HG03378 (cell line): ENCODE results near the gene ACOT7.
"Not testable (repeated sequence)": the region's sequence is repeated elsewhere in the genome, so short reads cannot be mapped to it uniquely, and the experiment has no call there.

ENCODE experiments used
- ATAC-seq: cut with Tn5 transposase; IDR thresholded peaks from one replicate; pipeline ENCODE4 v1.9.1; 2021; ENCODE audit warnings: mild to moderate bottlenecking, moderate library complexity; ENCODE audit not compliant: unreplicated experiment

ACOT7 gene

DNA sequence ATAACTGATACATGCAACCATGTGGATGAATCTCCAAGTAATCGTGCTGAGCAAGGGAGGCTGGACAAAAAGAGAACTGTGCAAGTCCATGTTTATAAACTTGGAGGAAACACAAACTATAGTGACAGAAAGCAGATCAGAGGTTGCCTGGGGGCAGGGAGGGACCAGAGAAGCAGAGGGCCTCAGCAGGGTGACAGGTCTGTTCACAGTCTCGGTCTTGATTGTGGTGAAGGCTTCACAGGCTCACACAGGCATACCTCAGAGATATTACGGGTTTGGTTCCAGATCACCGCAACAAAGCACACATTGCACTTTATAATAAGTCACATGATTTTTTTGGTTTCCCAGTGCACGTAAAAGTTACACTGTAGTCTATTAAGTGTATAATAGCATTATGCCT, 28.5 kb downstream of the ACOT7 start:
- ATAC-seq, result no peak

DNA sequence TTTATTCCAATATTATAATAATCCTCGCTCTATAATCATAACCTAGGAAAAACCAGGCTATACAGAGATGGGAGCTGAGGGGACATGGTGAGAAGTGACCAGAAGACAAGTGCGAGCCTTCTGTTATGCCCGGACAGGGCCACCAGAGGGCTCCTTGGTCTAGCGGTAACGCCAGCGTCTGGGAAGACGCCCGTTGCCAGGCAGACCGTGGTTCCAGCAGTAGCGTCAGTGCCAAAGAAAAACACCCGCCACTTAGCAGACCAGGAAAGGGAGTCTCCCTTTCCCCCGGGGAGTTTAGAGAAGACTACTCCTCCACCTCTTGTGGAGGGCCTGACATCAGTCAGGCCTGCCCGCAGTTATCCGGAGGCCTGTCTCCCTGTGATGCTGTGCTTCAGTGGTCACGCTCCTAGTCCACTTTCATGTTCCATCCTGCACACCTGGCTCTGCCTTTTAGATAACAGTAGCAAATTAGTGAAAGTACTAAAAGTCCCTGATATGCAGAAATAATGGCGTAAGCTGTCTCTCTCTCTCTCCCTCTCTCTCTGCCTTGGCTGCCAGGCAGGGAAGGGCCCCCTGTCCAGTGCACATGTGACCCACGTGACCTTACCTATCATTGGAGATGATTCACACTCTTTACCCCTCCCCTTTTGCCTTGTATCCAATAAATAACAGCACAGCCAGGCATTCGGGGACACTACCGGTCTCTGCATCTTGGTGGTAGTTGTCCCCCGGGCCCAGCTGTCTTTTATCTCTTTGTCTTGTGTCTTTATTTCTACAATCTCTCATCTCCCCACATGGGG, 30.3 kb downstream of the ACOT7 start:
- ATAC-seq, result not testable (repeated sequence)

DNA sequence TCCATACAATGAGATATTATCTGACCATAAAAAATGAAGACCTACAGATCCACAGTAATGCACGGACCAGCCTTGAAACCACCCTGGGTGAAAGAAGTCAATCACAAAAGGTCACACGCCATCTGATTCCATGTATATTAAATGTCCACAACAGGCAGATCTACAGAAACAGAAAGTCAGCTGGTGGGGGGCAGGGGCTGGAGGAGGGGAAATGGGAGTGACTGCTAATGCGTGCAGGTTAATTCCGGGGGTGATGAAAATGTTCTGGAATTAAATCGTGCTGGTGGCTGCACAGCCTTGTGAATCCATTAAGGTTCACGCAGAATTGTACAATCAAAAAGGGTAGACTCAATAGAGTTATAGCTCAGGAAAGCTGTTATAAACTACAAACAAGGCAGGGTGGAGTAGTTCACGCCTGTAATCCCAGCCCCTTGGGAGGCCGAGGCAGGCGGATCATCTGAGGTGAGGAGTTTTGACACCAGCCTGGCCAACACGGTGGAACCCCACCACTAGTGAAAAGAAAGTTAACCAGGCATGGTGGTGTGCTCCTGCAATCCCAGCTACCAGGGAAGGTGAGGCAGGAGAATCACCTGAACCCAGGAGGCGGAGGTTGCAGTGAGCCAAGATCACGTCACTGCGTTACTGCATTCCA, 32.3 kb downstream of the ACOT7 start:
- no peak for ATAC-seq

DNA sequence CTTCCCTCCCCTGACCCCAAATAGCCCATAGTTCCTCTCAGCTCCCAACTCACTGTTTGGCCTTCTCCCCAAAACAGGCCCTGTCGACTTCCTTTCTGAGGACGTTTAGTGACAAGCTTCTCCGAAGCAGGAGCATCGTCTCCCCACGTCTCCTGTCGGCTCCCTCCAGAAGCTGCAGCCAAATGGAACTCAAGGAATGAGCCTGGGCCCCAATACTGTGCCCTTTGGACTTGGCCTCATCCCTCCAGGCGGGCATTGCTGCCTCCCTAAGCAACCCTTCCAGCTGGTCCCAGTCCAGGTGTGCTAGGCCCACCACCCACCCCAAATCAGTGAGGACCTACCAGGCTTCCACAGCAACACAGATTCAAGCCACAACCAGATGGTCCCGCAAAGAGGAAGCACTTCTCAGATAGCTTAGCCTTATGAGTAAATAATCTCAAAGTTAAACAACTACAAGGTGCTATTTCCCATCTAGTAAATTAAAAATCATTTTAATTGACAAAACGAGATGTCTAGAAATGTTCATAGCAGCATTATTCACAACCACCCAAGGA, 33.0 kb downstream of the ACOT7 start:
- ATAC-seq, result no peak

DNA sequence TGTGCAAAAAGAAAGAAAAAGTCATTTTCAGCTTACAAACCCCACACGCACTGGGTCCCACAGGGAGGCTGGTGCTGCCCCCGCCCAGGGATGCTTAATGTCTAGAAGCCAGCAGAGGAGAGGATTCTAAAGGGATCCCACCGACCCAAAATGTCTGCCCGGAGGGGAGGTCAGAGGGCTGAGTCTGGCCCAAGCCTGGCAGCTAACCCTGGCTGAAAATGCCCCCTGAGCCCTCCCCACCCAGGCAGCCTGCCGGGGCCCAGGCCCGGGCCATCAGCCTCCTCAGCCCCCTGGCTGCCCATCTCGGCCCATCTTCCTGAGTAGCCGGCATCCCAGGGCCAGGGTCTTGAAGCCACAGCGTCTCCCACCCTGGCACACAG, 33.5 kb downstream of the ACOT7 start:
- ATAC-seq, result no peak

DNA sequence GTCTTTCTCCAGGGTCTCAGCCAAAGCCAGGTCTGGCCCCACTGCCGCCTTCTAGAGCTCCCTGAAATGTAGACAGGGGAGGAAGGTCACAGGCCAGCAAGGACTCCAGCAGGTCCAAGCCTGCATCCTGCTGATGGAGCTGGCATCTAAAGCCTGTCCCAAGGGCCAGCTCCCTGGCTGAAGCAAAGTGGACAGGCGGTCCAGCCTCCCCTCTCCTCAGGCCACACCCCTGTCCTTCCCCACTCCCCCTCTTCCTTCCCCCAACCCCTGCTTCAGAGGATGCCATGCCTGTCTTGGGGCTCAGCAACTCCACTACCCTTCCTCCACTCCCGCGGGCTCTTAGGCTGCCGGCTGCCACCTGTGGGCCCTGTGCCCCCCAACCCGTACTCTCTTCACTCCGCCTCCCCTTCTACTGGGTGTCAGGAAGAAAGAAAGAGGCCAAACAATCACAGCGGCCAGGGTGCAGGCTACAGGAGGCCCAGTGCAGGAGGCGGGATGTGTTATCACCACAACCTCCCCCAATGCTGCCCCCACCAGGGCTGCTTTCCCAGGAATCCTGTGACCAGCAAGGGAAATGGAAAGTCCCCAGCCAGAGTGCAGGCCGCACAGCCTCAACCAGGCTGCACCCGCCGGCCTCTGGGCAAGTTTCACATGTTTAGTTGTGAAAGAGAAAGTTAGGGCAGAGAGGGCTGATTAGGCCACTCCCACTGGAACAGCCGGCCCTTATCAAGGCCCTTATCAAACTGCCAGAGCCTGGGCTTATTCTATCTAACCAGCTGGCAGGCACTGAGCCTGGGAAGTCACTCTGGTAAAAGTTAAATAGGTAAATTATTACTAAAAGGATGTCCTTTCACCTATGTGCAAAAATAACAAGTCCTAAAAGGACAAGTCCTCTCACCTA, 34.1 kb downstream of the ACOT7 start:
- peak; percentile 73 for ATAC-seq

DNA sequence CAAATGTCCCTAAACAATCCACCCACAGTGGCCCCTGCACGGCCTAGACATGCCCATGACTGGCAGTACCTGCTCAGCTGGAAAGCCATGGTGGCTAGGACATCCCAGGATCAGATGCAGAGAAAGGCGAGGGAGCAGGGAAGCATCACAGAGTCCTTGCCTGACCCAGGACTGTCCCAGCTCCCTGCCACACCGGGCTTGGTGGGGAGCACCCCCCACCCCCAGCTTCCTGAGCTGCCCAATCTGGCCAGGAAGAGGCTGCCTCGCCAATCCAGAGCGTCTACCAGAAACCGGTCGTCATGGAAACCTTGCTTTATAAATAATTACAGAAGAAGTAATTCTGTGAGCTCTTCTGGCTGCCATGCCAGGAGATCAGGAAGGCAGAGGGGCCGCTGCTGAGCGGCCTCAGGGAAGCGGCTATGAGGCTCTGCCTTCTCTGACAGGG, 34.8 kb downstream of the ACOT7 start:
- no peak for ATAC-seq

DNA sequence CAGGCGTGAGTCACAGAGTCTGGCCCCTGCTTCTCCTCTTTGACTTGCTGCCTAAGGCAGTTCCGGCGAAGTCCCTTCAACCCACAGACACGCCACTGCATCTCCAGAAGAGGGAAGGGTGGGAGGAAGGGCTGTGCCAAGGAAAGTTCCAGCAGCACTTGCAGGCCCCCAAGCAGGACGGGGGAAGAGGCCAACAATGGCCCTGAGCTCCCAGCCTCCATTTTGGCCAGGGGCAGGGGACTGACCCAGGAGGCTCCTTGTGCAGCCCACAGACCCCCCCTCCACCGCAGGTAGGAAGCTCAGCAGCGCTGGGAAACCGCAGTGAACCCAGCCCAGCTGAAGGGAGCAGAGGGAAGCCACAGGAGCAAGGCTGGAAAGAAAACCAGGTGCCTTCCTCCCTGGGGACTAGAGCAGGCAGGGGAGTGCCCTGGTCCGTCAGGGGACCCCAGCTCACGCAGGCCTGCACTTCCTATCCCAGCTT, 35.4 kb downstream of the ACOT7 start:
- ATAC-seq, result no peak

DNA sequence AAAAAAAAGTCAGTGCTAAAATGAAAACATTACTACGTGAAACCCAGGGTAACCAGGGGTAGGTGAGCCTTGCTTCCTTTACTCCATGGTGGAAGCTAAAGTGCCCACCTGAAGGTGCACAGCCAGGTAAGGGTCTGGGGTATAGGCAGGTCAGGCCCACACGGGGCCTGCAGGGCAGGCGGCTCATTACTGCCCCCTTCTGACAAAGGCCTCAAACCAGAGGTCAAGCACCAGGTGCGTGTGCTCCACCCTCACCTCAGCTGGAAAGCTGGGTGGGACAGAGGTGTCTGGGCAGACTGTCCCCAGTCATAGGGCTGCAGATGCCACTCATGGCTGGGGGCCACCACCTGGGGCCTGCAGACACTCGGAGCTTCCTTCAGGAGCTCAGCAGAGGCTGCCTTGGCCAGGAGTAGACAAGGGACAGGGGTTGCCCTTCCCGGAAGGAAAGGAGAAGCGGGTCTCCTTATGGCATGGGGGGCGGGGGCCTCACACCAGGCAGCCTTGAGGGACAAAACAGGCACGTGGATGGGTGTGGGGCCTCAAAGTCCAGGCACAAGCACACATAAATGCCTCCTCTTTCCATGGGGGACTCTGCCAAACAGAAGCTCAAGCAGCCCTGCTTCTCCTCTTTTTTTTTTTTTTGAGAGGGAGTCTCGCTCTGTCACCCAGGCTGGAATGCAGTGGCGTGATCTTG, 36.2 kb downstream of the ACOT7 start:
- no peak for ATAC-seq

DNA sequence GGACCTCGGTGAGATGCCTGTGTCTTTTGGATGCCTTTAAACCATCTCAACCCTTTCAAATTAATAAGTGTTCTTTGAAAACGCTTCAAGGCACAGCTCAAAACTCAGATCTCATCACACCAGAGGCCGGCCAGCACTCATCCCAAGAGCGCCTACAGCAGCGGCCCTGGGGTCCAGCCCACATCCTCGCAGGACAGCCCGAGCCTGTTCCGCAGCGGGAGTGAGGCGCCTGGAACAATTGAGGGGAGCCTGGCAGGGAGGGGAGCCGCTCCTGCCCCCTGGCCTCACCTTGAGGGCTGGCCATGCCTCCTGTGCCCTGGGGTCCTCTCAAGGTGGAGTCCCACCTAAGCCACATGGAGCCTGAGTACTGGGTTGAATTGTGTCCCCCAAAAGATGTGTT, 37.9 kb downstream of the ACOT7 start:
- no peak for ATAC-seq

DNA sequence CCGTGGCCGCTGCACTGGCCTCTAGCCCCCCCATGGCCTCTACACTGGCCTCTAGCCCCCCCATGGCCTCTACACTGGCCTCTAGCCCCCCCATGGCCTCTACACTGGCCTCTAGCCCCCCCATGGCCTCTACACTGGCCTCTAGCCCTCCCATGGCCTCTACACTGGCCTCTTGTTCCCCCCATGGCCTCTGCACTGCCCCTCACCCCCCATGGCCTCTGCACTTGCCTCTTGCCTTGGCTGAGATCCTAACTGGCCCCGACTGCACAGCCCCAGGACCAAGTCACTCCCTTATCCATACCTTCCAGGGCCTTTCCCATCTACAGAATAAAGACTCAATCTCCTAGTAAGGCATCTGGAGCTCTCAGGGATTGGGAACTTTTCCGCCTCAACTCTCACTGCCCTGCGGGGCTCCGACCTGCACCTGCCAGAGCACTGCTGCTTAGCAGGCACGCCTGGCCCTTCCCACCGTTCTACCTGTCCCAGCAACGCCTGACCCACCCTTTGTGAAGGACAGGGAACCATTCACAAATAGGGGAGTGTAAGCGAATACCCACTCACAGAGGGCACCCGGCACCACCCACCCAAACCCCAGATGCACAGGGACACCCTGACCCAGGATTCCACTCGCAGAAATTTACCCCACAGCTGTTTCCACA, 38.8 kb downstream of the ACOT7 start:
- ATAC-seq, result no peak

DNA sequence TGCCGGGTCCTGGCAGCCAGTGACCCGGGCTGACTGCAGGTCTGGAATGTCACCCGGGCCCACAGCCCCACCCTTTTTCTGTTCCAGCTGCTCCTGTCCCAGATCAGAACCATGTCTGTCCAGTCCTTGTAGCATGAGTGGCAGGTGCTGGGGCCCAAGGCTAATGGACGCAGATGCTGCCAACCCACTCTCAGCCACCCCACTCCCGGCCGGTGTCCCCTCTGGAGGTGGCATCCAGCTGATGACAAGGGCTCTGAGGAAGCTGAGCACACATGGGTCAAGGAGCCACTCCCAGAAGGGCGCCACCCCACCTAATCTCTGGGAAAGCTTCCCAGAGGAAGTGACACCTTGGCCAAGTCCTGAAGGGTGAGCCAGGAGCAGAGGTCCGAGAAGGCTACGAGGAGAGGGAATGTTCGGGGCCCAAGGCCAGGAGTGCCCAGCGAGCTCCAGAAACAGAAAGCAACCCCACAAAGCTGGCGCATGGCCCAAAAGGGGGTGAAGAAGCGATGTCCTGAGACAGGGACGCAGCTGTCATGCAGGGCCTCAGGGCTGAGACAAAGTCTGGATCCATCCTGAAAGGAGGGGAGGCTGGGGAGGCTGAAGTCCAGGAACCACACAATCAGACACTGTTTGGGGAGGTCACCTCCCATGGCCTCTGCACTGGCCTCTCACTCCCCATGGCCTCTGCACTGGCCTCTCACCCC, 39.5 kb downstream of the ACOT7 start:
- ATAC-seq, result no peak

DNA sequence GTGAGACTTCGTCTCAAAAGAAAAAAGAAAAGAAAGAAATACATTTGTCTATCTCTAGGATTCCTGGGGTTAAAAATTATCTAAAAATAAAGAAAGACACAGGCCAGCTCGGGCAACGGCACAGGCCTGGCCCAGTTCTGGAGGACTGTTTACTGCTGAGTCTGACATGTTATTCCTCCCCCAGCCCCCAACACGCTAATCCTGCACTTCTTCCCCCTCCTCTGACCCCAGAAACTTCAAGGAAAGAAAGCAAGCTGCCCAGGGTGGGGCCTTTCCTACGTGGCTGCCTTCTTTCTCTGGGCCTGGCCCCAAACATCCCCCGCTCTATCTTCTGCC, 40.0 kb downstream of the ACOT7 start:
- ATAC-seq, result no peak

DNA sequence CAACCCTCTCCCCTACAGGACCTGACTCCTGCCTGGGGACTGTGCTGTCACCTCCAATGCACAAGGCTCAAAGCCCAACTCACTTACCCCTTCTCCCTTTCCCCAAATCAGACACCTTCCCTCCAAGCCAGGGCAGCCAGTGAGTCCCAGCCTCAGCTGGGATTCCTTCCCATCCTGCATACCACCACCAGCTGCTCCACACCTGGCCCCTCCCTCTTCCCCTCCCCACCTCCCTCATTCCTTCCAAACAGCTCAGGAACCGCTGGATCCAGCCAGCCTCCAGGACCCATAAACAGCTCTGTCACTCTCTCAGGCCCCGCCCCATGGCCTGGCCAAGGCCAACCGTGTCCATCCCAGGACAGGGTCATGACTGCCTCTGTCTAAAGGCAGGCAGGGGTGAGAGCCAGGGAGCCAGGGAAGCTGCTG, 41.4 kb downstream of the ACOT7 start:
- ATAC-seq, result no peak

DNA sequence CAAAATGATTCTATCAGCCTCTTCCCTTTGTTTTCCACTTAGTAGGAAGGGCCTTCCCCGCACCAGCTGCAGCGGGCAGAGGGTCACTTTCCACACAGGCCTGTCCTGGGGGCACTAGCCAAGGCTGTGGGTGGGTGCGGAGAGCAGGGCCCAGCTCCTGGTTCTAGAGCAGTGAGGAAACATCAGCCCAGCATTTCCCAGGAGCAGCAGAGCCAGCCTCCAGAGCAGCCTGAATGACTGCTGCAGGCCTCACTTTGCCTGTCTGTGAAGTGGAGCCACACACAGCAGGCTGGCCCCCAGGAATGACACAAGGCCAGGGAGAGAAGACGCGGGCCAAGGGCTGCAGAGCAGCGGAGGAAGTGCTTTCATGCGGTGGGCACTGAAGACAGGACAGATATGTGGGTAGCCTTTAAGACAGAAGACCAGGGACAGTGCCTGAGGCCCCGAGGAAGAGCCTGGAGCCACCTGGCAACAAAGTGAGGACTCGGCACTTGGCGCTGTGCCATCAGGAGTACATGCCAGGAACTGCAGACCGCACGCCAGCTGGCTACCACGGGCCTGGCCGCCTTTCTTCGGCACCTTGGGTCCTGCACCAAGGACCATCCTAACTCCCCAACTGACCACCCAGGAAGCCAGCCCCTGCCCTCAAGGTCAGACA, 42.0 kb downstream of the ACOT7 start:
- no peak for ATAC-seq

DNA sequence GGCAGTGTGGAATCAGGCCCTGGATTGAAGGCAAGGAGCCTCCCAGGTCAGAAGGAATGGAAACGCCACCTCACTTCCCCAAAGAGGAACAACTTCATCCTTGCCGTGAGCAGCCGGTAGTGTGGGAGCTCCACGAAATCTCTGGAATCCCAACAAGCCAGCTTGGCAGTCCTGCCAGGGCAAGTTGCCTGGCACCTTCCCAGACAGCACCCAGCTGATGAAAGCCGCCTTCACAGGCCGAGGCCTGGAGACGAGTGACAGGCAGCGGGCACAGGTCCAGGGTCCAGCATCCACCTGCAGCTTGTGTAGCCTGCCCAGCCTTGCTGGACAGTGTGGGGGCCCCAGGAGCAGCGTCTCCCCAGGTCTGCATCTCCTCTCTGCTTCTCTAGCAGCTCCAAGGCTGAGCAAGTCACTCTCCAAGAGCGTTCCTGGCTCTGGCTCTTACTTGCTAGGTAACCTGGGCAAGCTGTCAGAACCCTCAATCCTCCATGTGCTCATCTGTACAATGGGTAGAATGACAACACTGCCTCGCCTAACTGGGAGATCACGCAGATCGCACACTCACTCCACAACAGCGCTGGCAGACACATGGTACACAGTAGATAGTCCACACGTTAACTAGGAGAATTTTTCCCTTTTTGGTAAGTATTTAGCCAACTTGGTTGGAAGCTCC, 43.0 kb downstream of the ACOT7 start:
- no peak for ATAC-seq

DNA sequence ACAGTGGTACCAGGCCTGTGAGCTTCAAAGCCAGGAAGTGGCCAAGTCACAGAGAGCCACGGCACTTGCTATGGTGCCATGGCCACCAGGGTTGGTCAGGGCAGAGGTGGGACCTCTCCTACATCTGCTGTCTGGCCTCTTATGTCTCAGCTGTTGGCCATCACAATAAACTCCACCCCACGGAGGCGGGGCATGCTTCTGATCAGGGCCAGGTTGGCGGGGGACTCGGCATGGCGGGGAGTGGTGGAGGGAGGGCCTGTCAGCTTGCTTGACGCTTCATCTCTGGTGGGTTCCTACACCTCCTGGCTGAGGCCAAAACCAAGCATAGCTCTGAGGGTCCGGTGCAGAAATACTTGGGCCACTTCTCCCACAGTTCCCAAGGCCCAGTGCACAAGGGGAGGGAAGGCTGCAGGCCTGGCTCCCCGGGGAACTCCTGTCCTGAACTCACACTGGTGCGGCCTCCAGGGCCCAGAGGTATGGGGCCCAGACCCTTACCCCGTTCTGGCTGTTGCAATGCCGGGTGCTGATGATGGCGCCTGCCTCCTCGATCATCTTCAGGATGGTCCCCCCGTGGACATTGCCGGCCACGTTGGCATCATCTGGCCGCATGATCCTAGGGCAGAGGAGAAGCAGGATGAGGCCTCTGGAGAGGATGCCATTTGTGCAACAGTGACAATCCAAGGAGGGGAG, 44.2 kb downstream of the ACOT7 start:
- ATAC-seq, result no peak
